IPS-NIHi7 (cell line): ENCODE results near the gene RIMOC1.
A peak's percentile ranks its signal among the peaks of the same experiment; 100 is the strongest.
"Not testable (repeated sequence)": the region's sequence is repeated elsewhere in the genome, so short reads cannot be mapped to it uniquely, and the experiment has no call there.

Experiments
- DNase-seq: peaks from one replicate; pipeline ENCODE4 v3.0.0; 2012; ENCODE audit warnings: mixed read lengths; ENCODE audit errors: extremely low spot score

Gene RIMOC1

GRCh38 chr5:41891066-41891707 lies 13.0 kb upstream of the RIMOC1 start:
- DNase-seq, result no peak

GRCh38 chr5:41892031-41892430 lies 12.1 kb upstream of the RIMOC1 start:
- DNase-seq, result no peak

- no peak for DNase-seq
Measured at GRCh38 chr5:41893074-41893851, 10.9 kb upstream of the RIMOC1 start.

DNA sequence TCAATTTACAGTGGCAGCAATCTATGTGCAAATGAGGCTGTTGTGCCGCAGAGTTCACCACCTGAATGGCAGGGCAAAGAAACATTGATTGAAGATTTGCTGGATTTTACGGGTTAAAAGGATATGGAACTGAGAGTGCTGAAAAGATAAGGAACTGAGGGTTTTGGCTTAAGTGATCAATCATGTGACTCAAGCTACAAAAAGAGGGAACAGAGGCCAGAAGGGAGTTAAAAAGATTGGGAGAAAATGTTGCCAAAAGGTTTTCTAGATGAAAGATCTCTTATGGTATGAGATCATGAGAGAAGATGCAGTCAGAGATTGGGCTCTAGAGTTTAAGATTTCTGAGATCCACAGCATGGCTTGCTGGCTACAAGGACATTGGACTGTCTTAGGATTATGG lies 7.9 kb upstream of the RIMOC1 start:
- DNase-seq, result no peak

DNA sequence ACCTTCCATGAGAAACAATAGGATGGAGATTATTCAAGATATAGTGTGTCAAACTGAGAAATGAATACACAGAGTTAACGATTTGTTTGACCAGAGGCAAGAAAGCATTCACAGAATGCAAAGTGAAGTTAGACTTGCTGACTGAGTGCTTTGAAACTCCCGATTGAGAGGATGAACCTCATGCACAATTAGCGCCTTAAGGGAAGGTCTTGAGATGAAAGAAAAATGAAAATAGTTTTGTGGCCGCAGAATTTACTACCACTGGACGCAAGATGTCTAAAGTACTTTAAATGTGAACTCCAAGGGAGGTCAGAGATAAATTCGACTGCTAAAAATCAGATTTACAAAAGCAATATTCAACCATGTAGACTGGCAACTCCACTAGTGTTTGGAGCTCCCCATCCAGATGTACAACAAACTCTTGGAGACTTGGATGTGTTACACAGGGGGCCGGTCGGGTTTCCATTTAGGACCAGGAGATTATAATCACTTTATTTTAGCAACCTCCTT lies 707 bp upstream of the RIMOC1 start:
- DNase-seq, result no peak

DNA sequence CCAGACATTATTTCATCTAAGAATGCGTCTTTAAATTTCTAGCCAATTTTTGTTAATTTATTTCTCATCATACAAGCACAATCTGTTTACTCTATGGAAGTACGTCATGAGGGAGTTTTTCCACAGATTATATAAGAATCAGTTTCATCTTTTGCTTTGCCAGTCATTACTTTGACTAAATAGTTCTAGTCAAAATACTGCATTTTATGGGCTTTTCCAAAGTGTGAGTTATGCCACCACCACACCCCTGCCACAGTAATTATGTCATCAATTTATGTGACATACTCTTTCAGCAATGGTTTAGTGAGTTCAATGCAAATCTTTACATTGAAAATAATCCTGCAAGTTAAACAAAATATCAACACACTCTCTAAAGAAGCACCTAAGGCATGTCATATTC lies 2.0 kb downstream of the RIMOC1 start:
- DNase-seq, result no peak

DNA sequence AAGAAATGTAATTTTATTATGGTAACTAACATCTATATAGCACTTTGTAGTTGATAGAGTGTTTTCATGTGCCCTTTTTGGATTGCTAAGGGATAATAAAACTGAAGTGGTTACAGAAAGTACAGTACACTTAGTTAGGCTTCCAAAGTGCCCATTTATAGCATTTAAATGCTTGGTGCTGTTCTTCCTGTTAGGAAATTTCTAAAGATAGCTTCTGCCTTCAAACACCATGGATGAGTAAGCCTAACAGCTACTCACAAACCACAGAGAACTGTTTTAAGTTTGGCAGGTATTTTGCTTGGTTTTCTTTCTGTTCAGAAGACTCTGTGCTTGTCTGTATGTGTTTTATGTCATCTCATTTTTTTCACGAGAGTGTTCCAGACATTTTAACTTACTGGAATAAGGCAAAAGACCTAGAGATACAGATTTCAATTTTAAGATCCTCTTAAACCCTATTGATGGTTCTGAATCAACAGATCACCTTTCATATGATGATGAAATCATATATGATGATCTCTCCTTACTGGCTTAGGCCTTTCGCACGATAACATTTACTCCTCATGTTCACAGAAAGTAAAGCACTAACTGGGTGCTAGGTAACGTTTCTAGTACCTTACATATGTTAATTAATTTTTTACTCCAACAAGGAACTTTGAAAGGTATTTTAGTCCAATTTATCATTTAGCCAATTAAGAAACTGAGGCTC lies 4.4 kb downstream of the RIMOC1 start:
- DNase-seq, result no peak

GRCh38 chr5:41918105-41918504 lies 14.0 kb downstream of the RIMOC1 start:
- DNase-seq, result no peak

DNA sequence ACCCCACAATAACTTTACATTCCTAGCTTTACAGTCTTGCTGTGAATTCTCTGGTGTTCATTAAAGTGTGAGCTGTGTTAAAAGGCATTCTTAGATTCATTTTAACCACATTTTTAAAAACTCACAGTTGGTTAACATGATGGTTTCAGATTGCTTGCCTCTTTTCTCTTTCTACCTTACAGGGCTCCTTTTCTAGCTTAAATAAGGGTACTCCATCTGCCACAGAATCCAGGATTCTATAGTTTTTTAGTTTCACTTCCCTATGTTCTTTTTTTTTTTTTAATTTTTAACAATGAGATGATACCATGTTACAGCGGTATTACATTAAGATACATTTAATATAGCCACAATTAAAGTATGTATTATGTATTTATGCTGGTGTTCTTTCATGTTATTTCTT lies 17.0 kb downstream of the RIMOC1 start:
- DNase-seq, result no peak

- no peak for DNase-seq
Measured at GRCh38 chr5:41921874-41922273, 17.7 kb downstream of the RIMOC1 start.

DNA sequence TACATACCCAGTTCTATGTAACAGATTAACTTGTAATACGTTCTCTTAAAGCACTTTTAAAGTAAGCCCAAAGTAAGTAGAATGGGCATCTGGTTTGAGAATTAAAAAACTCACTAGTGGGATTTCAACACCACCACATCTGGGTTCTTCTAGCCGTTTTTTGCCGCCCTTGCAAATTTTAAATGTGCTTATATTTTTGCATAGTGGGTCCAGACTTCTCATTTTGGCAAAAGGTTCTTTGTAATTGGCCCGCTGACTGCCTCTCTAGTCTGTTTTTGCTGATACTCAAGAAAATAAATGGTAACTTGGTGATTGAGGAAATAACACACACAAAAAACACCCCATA lies 20.4 kb downstream of the RIMOC1 start:
- DNase-seq, result no peak

- peak; percentile 58 for DNase-seq
Measured at GRCh38 chr5:41924872-41925554, 20.9 kb downstream of the RIMOC1 start, which contains the start of gene FBXO4. TSS of gene FBXO4 (plus strand) at chr5:41925281. CDS start at chr5:41925310, 29 bp downstream.

DNA sequence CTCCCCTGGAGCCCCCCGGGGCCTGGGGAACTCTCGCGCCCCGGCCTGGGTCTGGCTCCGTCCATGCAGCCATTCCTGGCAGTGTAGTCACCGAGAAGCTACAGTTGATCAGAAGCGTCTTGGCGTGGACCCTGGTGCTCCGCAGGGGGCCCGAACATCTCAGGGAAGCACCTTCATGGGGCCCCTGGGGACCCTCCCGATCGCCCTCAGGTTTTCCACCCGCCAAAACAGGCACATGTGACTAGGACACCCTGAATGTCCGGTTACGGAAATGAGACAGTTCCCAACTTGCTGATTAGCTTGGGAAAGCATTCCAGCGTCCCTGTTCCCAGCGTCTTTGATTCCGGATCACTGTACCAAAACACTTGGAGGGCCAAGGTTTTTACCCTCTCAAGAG lies 21.4 kb downstream of the RIMOC1 start:
- no peak for DNase-seq

- no peak for DNase-seq
Measured at GRCh38 chr5:41927604-41928003, 23.5 kb downstream of the RIMOC1 start.

DNA sequence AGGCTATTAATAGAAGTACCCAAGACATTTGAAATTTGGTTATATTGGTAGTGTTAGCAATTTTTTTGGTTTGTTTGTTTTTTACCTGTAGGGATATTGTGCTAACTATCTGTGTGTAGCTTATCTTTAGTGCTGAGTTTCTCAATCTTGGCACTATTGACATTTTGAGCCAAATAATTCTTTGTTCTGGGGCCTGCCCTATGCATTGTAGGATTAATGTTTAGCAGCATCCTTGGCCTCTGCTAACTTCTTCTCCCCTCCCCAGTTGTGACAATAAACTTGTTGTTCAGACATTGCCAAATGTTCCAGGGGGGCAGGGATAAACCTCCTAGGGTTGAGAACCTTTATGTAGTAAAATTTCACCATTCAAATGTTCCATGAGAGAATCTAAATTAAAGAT lies 24.9 kb downstream of the RIMOC1 start:
- DNase-seq, result no peak

- no peak for DNase-seq
Measured at GRCh38 chr5:41932770-41933169, 28.6 kb downstream of the RIMOC1 start.

- peak; percentile 14 for DNase-seq
Measured at GRCh38 chr5:41935544-41935943, 31.4 kb downstream of the RIMOC1 start.

GRCh38 chr5:41940641-41941040 lies 36.5 kb downstream of the RIMOC1 start:
- DNase-seq, result no peak

DNA sequence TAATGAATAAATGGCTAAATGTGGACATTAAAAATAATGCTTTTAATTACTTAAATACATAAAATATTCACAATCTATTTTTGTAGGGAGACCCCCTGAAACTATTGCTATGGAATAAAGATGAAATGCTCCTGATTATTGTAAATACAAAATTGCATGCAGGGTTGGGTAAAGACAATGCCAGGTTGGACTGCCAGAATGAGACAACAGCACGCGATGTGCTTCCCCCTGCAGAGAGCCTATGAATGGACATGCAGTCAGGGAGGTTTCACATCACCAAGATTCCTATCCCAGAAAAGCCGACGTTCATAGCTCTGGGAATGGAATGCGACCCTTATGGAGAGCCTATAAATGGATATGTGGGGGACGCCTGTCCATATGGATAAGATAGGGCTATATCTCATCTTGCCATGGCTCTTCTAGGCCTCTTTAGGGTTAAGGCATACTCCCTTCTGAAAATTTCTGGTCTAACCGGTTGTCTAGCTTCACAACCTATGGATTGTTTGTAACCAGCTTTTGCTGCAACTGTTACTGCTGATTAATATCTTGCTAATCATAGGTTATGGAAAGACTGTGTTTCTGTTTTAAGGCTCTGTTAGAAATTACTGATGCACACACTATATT lies 41.3 kb downstream of the RIMOC1 start:
- DNase-seq, result not testable (repeated sequence)

DNA sequence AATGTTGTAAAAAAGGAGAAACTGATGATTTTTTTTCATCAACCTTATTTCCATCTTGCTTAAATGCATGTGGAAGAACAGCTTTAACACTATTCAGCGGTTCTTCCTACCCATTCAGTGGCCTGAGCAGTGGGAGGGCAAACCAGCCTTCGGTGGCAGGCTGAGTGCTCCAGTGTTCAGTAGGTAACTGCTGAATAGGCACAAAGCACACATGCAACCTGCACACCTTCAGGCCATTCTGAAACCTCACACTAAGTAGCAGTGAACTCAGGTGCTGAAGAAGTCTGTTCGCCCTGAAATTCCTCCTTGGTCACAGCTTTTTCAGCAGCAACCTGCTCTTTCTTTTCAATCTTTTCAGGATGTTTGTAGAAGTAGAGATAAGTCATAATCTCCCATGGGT lies 47.1 kb downstream of the RIMOC1 start:
- DNase-seq, result no peak
